ENCODE data around the gene MED15. TPM values are rescaled to one million over a fixed set of nuclear protein-coding genes. Genes with fewer than 3 reads are reported as not detected.
"Not testable (repeated sequence)": the region's sequence is repeated elsewhere in the genome, so short reads cannot be mapped to it uniquely, and the experiment has no call there.

Gene MED15
- total RNA-seq, 1 experiment from 2014 or later, result 42.1 TPM

GRCh38 chr22:20483771-20484170, 23.6 kb upstream of the MED15 start:
- DNase-seq (ENCODE audit: low read depth), result no peak

GRCh38 chr22:20484948-20485683, 22.3 kb upstream of the MED15 start:
- DNase-seq (ENCODE audit: low read depth), result no peak

GRCh38 chr22:20486229-20486628, 21.2 kb upstream of the MED15 start:
- no peak for DNase-seq (ENCODE audit: low read depth)

- no peak for DNase-seq (ENCODE audit: low read depth)
Observed at GRCh38 chr22:20487715-20488114, 19.7 kb upstream of the MED15 start.

GRCh38 chr22:20488946-20489345, 18.5 kb upstream of the MED15 start:
- no peak for DNase-seq (ENCODE audit: low read depth)

- no peak for DNase-seq (ENCODE audit: low read depth)
Observed at GRCh38 chr22:20490183-20490940, 17.0 kb upstream of the MED15 start.

- DNase-seq (ENCODE audit: low read depth), result no peak
Observed at GRCh38 chr22:20490941-20491307, 16.5 kb upstream of the MED15 start.

GRCh38 chr22:20491346-20491745, 16.1 kb upstream of the MED15 start:
- DNase-seq (ENCODE audit: low read depth), result no peak

GRCh38 chr22:20494978-20495860, 12.2 kb upstream of the MED15 start, which contains the start of gene KLHL22:
TSS of gene KLHL22 (minus strand) at chr22:20495795. CDS start at chr22:20489211, 6,584 bp downstream.
- DNase-seq (ENCODE audit: low read depth), result peak; percentile 38

GRCh38 chr22:20495861-20496681, 11.3 kb upstream of the MED15 start:
- DNase-seq (ENCODE audit: low read depth), result peak; percentile 87

- DNase-seq (ENCODE audit: low read depth), result no peak
Observed at GRCh38 chr22:20497426-20497825, 10.0 kb upstream of the MED15 start.

GRCh38 chr22:20498913-20499312, 8.5 kb upstream of the MED15 start:
- DNase-seq (ENCODE audit: low read depth), result no peak

GRCh38 chr22:20499769-20500168, 7.6 kb upstream of the MED15 start:
- DNase-seq (ENCODE audit: low read depth), result no peak

- DNase-seq (ENCODE audit: low read depth), result no peak
Observed at GRCh38 chr22:20503816-20504215, 3.6 kb upstream of the MED15 start.

GRCh38 chr22:20504293-20504922, 3.0 kb upstream of the MED15 start:
- DNase-seq (ENCODE audit: low read depth), result peak; percentile 76

- no peak for DNase-seq (ENCODE audit: low read depth)
Observed at GRCh38 chr22:20506543-20507252, 712 bp upstream of the MED15 start.

- not testable (repeated sequence) for DNase-seq (ENCODE audit: low read depth)
Observed at GRCh38 chr22:20508067-20508755, 801 bp downstream of the MED15 start.

- peak; percentile 11 for DNase-seq (ENCODE audit: low read depth)
Observed at GRCh38 chr22:20508815-20509271, 1.4 kb downstream of the MED15 start.
